ENCODE measurements around the gene CXXC1.
"Not testable (repeated sequence)": the region's sequence is repeated elsewhere in the genome, so short reads cannot be mapped to it uniquely, and the experiment has no call there.

The CXXC1 gene

DNA sequence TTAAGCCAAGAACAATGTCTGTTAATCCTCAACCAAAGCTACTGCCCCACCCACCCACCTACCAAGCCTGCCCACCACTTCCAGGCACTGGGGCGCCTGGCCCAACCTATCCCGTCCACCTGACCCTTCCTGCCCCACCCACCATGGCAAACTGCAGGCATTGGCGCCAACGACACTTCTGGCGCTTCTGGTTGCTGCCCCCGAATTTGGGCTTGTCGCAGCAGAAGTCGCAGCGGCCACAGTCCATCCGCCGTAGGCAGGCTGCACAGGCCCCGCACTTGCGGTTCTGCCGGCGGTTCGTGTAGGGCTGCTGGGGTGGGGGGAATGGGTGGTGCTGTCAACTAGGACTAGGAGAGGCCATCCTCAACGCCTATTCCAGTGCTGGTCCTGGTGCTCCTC is 13.4 kb downstream of the CXXC1 start:
- no peak for DNase-seq (ENCODE audit: low spot score)

DNA sequence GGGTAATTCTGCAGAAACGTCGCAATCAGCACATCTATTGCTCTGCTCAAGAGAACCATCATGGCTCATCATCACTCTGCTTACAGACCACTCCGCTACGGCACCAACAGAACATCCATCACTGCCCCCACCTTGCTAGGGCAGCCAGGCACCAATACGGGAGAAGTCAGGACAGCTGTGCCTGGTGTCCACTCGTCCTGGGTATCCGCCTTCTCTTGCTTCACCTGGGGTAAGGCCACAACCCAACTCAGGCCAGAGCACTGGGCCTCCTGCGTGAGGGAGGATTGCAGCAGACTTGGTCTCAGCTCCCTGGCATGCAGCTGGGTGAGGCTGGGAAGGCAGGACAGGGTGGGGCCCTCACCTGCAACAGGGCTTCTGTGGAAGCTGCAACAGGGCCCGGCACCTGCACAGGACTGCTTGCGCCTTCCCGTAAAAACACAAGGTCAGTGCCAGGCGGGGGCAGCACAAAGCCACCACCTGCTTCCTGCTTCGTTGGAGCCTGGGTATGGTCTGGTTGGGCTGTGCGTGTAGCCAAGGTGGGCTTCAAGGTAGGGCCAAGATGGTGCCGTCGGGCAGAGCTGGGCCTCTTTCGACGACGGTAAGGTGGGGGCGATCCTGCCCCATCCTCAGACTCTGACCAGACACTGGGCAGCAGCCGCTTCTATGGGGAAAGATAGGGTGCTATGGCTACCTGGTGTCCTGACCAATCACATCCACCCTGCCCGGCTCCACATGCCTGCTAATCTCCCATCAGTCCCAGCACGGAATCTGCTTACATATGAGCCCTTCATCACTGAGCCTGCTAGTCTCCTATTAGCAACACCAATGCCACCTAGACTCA is 14.1 kb downstream of the CXXC1 start:
- no peak for DNase-seq (ENCODE audit: low spot score)

DNA sequence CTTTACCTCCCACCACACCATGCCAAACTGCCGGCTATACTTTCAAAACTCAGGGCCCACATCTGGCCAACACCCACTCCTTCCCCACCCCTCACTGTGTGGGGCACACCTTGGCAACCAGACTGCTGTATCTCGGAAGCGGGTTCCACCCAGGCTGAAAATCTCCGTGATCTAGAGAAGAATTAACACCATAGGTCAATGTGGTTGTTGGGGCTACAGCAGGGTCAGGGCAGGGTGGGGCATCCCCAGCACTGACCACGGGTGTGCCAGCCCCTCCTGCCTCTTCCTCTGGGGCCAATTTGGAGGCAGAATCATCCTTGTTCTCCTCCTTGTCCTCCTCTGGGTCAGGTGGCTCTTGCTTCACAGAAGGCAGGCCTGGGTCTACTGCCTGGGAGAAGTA is 14.9 kb downstream of the CXXC1 start:
- no peak for DNase-seq (ENCODE audit: low spot score)

DNA sequence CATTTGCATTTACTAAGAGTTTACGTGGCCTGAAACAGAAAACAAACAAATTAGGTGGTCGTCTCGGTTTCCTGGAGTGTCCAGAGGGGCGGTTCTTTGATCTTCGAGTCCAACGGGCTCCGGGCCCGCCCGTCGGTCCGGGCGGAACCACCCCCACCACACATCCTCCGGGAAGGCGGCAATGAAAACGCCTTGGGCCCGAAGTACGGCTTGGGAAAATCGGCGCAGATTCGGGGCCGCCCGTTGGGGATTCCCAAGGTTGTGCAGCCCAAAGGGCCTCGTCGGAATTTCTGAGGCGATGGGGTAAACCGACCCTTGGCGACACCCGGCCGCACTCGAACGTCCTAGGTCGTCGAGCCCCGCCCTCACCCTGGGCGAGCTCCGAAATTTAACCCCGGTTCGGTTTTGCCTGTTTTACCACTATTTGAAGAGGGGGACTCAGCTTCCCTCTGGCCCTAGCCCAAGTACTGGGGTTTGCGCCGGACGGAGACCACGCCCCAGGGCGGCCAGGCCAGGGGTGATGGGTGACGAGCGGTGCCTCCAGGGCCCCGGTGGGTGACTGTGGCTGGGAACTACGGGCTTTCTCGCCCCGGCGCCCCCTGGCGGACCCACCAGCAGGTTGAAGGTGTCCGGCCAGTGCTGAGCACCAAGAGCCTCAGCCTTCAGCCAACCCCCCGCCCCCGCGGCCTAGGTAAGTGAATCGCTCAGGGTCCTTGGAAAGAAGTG is 19.3 kb downstream of the CXXC1 start:
- peak; percentile 82 for DNase-seq (ENCODE audit: low spot score)

DNA sequence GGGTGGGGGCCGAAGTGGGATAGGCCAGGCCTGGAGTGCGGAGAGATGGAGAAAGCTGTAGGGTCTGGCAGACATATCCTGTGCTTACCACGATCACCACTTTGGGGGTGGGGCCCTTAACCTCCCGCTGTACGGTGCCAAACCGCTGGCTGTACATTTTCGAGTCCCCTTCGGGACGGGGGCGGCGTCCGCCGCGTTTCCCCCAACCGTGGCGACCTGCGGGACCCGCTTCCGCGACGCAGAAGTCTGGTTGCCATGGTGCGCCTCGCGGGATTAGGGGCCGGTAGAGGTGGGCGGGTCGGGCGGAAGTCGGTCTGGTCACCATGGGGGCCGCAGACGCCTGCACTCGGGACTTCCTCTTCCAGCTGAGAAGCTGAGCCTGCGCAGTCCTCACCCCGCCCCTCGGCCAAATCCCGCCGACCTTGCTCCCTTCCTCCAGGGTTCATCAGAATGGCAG is 21.2 kb downstream of the CXXC1 start, which contains the start of gene CFAP53:
CFAP53 (minus strand) TSS at position 248 of the 457 bp plus-strand sequence; CDS start at position 157, 91 bp downstream.
- peak; percentile 84 for DNase-seq (ENCODE audit: low spot score)

DNA sequence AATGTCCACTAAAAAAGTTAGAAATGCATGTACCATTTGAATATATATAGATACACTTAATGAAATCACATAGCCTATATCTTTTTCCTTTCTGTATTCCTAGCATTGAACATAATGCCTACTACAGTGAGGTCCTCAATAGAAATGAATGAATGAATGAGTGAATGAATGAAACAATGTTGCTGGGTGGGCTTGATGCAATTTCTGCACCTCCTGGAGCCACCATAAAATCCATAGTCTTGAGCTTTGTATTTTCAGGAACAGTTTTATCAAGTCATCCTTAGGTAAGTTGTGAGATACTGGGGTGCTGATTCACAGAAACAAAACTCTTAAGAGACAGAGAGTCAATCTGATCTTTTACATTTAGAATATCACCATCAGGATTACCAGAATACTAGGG is 24.5 kb downstream of the CXXC1 start:
- DNase-seq (ENCODE audit: low spot score), result no peak

DNA sequence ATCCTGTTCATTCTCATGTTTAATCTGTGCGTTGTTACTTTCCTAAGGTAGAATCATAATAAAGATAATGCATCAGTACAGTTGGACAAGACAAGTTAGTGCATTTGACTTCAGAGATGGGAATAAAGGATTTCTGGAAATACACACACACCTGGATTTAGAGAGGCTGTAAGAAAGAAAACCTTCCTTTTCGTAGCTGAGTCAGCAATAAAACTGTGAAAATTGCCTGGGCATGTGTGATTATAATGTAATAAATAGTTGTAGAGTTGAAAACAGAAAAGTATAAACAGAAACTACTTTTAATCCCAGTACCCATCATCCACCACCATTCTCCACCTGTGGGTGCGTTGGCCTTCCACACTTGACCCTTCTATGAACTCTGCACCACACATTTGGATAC is 36.6 kb downstream of the CXXC1 start:
- no peak for DNase-seq (ENCODE audit: low spot score)

DNA sequence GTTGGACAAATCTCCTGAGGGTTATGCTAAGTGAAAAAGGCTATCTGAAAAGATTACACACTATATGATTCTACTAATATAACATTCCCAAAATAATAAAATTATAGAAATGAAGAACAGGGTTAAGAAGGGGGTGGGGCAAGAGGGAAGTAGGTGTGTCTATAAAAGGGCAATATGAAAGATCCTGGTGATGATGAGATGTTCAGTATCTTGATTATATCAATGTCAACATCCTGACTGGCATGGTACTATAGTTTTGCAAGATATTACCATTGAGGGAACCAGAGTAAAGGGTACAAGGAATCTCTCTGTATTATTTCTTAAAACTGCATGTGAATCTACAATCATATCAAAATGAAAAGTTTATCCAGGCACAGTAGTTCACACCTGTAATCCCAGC is 37.9 kb downstream of the CXXC1 start:
- no peak for DNase-seq (ENCODE audit: low spot score)

DNA sequence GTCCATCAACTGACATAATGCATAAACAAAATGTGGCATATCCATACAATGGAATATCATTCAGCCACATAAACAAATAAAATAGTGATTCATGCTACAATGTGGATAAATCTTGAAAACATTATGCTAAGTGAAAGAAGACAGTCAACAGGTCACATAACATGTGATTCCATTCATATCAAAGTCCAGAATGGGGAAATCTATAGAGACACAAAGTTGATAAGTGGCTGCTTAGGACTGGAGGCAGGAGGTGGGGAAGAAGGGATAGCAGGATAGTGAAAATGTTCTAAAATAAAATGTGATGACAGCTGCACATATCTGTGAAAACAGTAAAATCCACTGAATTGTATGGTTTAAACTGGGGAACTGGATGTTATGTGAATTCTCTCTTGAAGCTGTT is 39.9 kb downstream of the CXXC1 start:
- DNase-seq (ENCODE audit: low spot score), result no peak

DNA sequence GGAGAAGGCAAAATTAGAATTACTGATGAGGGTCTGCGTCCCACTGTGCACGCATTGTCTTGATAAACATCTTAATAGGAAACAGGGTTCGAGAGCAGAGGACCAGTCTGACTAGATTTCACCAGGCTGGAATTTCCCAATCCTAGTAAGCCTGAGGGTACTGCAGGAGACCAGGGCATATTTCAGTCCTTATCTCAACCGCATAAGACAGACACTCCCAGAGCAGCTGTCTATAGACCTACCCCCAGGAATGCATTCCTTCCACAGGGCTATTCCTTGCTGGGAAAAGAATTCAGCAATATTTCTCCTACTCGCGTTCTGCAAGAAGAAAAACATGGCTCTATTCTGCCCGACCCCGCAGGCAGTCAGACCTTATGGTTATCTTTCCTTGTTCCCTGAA is 45.7 kb downstream of the CXXC1 start:
- not testable (repeated sequence) for DNase-seq (ENCODE audit: low spot score)

DNA sequence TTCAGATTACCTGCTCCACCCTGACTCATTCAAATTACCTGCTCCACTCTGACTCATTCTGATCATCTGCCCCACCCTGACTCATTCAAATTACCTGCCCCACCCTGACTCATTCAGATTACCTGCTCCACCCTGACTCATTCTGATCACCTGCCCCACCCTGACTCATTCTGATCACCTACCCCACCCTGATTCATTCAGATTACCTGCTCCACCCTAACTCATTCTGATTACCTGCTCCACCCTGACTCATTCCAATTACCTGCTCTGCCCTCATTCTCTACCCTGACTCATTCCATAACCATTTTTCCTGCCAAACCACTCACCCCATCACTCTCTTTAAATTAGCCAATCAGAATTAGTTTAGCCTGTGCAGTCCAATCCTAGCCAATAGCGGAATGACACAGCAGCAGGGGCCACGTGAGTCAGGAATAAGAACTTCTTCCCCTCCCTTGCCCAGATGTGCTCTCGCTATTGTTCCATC is 47.4 kb downstream of the CXXC1 start:
- peak; percentile 5 for DNase-seq (ENCODE audit: low spot score)

DNA sequence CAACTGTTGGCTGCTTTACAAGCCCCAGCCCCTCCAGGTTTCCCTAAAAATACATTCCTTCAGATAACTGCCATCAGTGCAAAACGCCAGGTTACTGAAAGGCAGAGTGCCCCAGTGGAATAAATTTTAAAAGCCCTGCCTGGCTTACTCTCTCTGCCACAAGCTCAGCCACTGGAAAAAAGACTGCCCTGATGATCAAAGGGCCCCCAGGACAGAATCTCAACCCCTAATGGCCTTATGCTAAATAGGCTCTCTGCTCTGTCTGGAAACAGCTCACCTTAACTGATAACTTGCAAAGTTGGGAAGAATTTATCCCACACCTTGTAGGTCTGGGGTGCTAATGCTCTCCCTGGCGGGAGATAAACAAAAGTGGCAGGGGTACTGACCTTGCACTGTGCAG is 55.1 kb downstream of the CXXC1 start:
- no peak for DNase-seq (ENCODE audit: low spot score)

All from CD4-positive, alpha-beta T cell treated with Interleukin-2 at 100 ng/mL for 4 hours (primary cell).